Peyer's patch (tissue), 4 donors: ENCODE measurements around the gene MOCOS. TPM values are rescaled to one million over a fixed set of nuclear protein-coding genes. Genes with fewer than 3 reads are reported as not detected.

Source experiments
- DNase-seq, 3 donors: peaks; one replicate each; pipeline ENCODE4 v3.0.0-alpha.2; 2017 to 2019
- H3K27ac ChIP-seq, 4 donors: fragments of 200-600 bp; sonication (generic); one replicate each; pipeline ENCODE4 v1.5.1; 2016 to 2019
- H3K27me3 ChIP-seq, 2 donors: fragments of 200-600 bp; sonication (generic); one replicate each; pipeline ENCODE4 v1.5.1; 2019
- H3K36me3 ChIP-seq, 3 donors: fragments of 200-600 bp; sonication (generic); one replicate each; pipeline ENCODE4 v1.5.1; 2016 to 2019
- H3K4me1 ChIP-seq, 4 donors: fragments of 200-600 bp; sonication (generic); one replicate each; pipeline ENCODE4 v1.5.1; 2016 to 2019
- H3K4me3 ChIP-seq, 4 donors: fragments of 200-600 bp; sonication (generic); 1 replicate in 3 of 4; 2 replicates in 1 of 4; pipeline ENCODE4 v1.5.1; 2016 to 2019; ENCODE audit warnings: mild to moderate bottlenecking in 1 of 4
- H3K9me3 ChIP-seq, 4 donors: fragments of 200-600 bp; sonication (generic); one replicate each; pipeline ENCODE4 v1.5.1; 2016 to 2019; ENCODE audit warnings: mild to moderate bottlenecking in 1 of 4
- CTCF ChIP-seq, 6 experiments: fragments of 450-650 bp in 4 of 6; fragments of 200-600 bp in 2 of 6; sonication (generic) in 1 of 6; IDR thresholded peaks; one replicate each; pipeline ENCODE4 v1.5.1; 2017 to 2019; ENCODE audit warnings: antibody characterized with exemption in 6 of 6, mild to moderate bottlenecking in 3 of 6, moderate library complexity in 1 of 6
- POLR2A ChIP-seq, 2 donors: fragments of 450-650 bp; IDR thresholded peaks; one replicate each; pipeline ENCODE4 v1.5.1; 2017; ENCODE audit warnings: antibody characterized with exemption in 2 of 2, mild to moderate bottlenecking in 2 of 2, moderate library complexity in 2 of 2
- total RNA-seq, 4 donors: library from RNA; depleted of rRNA; stranded (reverse); fragments of >200 nt; gene quantifications; one replicate each; pipeline ENCODE4 v1.1.0, GENCODE V29; 2016

MOCOS gene
- total RNA-seq, 4 donors from 2014 or later, result 5.0 to 34.0 (median 25.4) TPM

- TF ChIP-seq CTCF (IDR thresholded peaks at IDR 0.05) (no peak), POLR2A (IDR thresholded peaks at IDR 0.05) (no peak)
- Histone ChIP-seq H3K27ac (no peak overlapping the region), H3K4me3 (no peak overlapping the region), H3K4me1 (no peaks in the 10 kb centered on the region), H3K9me3 (no peaks in the 10 kb centered on the region), H3K27me3 (no peaks in the 10 kb centered on the region), H3K36me3 (no peaks in the 10 kb centered on the region)
- DNase-seq, result no peak
Measured at GRCh38 chr18:36312806-36313395, 125.6 kb downstream of the MOCOS start.

DNA sequence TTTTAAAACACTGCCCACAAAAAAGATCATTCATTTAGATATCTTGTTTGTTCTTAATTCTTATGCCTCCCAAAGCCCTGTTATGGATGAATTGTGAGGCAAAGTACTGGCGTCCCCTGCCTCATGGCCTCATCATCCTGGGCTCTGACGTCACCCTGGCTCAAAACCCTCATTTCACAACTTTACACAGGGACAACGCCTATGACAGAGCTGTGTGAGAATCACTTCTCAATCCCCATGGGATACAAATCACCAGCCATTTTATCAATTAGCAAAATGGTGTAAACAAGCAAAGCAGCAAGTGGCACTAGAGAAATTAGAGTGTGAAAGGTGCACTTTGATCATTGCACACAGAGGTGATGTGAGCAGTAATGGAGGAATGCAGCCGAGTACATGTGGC, 126.8 kb downstream of the MOCOS start:
- peaks cover 0 to 5% (median 0%) of the 10 kb centered on the region in 4 donors for H3K9me3 ChIP-seq

GRCh38 chr18:36314754-36315153, 127.5 kb downstream of the MOCOS start:
- H3K4me1 ChIP-seq, result no peaks in the 10 kb centered on the region
- peaks cover 0 to 7% (median 0%) of the 10 kb centered on the region in 4 donors for H3K9me3 ChIP-seq
- no peak for TF ChIP-seq CTCF (IDR thresholded peaks at IDR 0.05)
- no peak for TF ChIP-seq POLR2A (IDR thresholded peaks at IDR 0.05)
- no peak overlapping the region for H3K4me3 ChIP-seq
- H3K27ac ChIP-seq, result no peak overlapping the region
- no peaks in the 10 kb centered on the region for H3K36me3 ChIP-seq
- H3K27me3 ChIP-seq, result no peaks in the 10 kb centered on the region
- DNase-seq, result no peak

More for the DNA sequence above, 126.8 kb downstream of the MOCOS start:
- no peak for DNase-seq
- H3K27ac ChIP-seq, result no peak overlapping the region
- no peak overlapping the region for H3K4me3 ChIP-seq
- TF ChIP-seq POLR2A (IDR thresholded peaks at IDR 0.05), result no peak
- no peak for TF ChIP-seq CTCF (IDR thresholded peaks at IDR 0.05)
- H3K27me3 ChIP-seq, result no peaks in the 10 kb centered on the region
- H3K36me3 ChIP-seq, result no peaks in the 10 kb centered on the region
- no peaks in the 10 kb centered on the region for H3K4me1 ChIP-seq

DNA sequence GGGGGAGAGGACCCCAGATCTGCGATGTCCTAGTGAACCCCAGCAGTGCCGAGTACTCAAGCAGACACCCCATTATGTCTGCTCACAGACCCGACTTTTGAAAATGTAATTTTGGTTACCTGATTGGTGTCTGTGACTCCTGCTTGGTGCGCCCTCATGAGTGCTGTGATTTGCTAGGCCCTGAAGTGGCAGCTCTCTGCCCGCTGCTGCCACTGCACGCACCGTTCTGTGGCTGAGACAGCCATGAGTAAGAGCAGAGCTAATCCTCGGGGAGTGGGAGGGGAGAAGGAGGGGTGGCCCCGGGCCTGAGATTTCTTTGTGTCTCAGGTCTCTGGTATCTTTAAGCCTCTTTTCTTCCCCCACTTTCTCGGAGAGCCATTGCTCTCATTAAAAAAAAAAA, 128.4 kb downstream of the MOCOS start:
- peaks cover 0 to 7% (median 0%) of the 10 kb centered on the region in 4 donors for H3K9me3 ChIP-seq
- TF ChIP-seq CTCF (IDR thresholded peaks at IDR 0.05), result no peak
- TF ChIP-seq POLR2A (IDR thresholded peaks at IDR 0.05), result no peak
- H3K27ac ChIP-seq, result no peak overlapping the region
- H3K27me3 ChIP-seq, result no peaks in the 10 kb centered on the region
- no peak for DNase-seq
- no peak overlapping the region for H3K4me3 ChIP-seq
- H3K4me1 ChIP-seq, result no peaks in the 10 kb centered on the region
- no peaks in the 10 kb centered on the region for H3K36me3 ChIP-seq

DNA sequence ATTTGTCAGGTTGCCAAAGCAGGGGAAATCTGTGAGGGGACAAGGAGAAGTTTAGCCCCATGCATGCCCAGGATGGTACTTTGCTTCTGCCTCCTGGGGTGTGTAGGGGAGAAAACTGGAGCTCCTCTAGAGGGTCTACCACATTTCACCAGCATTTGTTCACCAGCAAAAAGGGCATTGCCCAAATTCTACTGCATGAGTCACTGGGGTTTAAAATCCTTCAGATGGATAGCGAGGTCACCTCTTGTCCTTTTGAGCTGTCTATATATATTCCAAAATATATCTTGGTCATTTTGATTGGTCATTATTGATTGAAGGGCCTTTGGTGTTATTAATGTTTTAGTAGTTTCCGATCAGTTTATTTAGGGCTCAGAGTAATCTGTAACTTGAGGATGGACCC, 128.9 kb downstream of the MOCOS start:
- peaks cover 0 to 7% (median 0%) of the 10 kb centered on the region in 4 donors for H3K9me3 ChIP-seq
- DNase-seq, result no peak
- no peaks in the 10 kb centered on the region for H3K27me3 ChIP-seq
- H3K4me3 ChIP-seq, result no peak overlapping the region
- H3K4me1 ChIP-seq, result no peaks in the 10 kb centered on the region
- no peak for TF ChIP-seq CTCF (IDR thresholded peaks at IDR 0.05)
- TF ChIP-seq POLR2A (IDR thresholded peaks at IDR 0.05), result no peak
- H3K27ac ChIP-seq, result no peak overlapping the region
- no peaks in the 10 kb centered on the region for H3K36me3 ChIP-seq

Other genes with a start within 250 kb of the MOCOS start
- gene RPRD1A, start 119.9 kb upstream of the MOCOS start, total RNA-seq, result 10 to 100 TPM; 41.9 to 67.7 (median 50.8) TPM
- 10 to 100 TPM in 1 of 4 donors, 1 to 10 TPM in 3; 7.4 to 13.0 (median 8.2) TPM for gene SLC39A6, start 58.2 kb upstream of the MOCOS start, total RNA-seq
- 10 to 100 TPM; 41.2 to 74.6 (median 55.7) TPM for gene ELP2, start 57.6 kb upstream of the MOCOS start, total RNA-seq
- gene FHOD3, start 110.2 kb downstream of the MOCOS start, total RNA-seq, result 10 to 100 TPM in 1 of 4 donors, 1 to 10 TPM in 2, under 1 TPM in 1; 0.53 to 10.7 (median 4.6) TPM